NCI-H1436 (cell line): ENCODE data around the gene STX18.
"Not testable (repeated sequence)": the region's sequence is repeated elsewhere in the genome, so short reads cannot be mapped to it uniquely, and the experiment has no call there.

Experiments used
- DNase-seq: peaks from one replicate; lab custom pipeline; 2025; lab: John Stamatoyannopoulos, UW

STX18 gene

GRCh38 chr4:4479366-4479765, 62.5 kb downstream of the STX18 start:
- no peak for DNase-seq

GRCh38 chr4:4477796-4478195, 64.1 kb downstream of the STX18 start:
- DNase-seq: no peak

- DNase-seq: no peak
These were observed 64.5 kb downstream of the STX18 start for GRCh38 chr4:4477391-4477790.

- no peak for DNase-seq
These were observed 67.4 kb downstream of the STX18 start for GRCh38 chr4:4474476-4474875.

- no peak for DNase-seq
These were observed 69.4 kb downstream of the STX18 start for GRCh38 chr4:4472344-4472958.

GRCh38 chr4:4471195-4471594, 70.7 kb downstream of the STX18 start:
- DNase-seq: no peak

DNA sequence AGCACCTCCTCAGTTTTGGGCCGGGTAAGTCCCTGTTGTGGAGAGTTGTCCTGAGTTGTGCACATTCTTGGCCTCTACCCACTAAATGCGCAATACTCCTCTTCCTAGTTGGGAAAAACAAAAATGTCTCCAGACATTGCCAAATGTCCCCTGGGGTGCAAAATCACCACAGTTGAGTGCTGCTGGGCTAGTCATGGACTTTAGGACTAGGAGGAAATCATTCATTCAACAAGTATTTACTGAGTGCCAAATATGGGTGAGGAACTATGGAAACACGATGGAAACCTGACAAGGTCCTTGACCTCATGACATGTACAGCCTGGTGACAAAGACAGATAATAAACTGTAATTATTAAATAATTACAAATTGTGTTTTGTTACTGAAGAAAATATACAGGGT, 71.6 kb downstream of the STX18 start:
- DNase-seq: no peak

GRCh38 chr4:4465238-4465637, 76.6 kb downstream of the STX18 start:
- DNase-seq: not testable (repeated sequence)

- no peak for DNase-seq
These were observed 78.9 kb downstream of the STX18 start for GRCh38 chr4:4462970-4463369.

GRCh38 chr4:4461850-4462249, 80.0 kb downstream of the STX18 start:
- DNase-seq: no peak

DNA sequence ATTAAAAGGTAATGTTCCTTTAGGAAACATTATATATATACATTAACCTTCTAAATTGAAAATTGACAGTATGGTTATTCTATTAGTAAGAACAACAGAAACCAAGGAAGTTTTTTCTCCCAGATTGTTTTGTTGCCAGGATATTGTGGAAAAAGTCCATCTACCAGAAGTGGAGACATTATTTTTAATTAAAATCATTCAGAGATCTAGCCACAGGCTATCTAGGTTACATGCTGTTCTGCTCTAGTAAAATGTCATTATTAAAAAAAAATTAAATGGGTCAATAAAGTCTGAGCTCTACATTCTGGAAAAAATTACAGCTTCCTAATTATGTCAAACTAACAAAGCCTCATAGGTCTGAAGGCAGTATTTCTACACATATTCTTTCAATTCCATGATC, 80.7 kb downstream of the STX18 start:
- DNase-seq: no peak

DNA sequence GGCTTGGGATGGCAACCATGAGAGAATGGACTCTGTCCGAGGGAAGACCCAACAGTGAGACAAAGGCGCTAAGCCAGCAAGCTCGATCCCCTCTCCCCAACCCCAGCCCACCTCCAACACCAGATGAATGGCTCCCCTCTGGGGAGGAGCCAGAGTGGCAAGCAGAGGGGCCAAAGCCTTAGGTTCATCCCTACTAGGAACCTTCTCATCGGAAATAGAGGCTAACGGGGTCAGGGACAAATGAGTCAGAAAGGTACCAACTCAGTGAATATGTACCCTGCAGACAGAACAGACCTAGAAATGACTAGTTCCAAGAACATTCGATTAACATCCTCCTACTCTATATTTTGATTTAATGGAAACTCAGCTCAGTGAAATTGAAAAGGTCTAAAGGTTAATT, 81.1 kb downstream of the STX18 start:
- no peak for DNase-seq

DNA sequence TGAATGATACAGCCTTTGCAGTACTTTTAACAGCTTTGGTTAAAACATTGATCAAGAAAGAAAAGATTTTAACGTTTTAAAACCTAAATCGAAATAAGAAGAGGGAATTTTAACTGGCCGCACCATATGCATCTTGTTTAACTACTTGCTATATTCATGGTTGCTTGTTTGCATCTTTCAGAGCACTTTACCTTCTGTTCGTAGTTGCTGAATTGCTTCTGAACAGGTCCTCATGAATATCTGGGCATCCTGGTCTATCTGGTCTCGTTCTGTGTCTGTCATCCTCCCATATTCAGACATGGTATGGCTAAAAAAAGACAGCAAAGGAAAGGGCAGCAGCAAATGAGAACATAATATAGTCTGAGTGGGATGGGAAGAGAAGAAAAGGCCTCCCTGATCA, 82.7 kb downstream of the STX18 start:
- no peak for DNase-seq

DNA sequence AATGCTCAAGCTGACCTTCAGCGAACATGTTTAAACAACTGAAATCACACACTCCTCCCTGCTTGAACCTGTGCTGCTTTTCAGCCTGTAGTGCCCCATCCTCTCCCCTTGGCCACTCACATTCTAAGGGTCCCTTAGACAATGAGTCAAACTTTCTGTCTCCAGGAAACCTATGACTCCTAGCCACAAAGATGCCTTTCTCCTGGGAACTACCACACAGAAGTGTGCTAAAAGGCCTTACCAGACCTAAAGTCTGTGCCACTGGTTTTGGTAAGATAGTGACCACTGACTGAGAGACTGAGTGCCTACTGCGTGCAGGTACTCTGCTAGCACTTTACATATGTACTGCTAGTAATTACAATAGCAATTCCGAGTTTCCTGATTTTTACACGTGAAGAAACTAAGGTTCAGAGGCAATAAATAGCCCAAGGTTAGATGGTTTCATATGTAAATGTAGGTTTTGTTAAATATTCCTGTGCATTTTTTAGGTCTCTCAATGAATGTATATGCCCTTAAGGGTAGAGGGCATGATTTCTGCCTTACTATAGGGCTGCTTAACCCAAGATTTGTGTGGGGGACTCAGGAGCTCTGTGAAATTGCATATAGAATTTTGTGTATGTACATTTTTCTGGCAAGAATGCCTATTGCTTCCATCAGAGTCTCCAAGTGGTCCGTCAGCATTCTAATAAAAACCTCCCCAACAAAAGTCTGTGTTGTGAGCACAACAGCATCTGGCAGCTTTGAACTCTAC, 83.9 kb downstream of the STX18 start:
- DNase-seq: no peak

DNA sequence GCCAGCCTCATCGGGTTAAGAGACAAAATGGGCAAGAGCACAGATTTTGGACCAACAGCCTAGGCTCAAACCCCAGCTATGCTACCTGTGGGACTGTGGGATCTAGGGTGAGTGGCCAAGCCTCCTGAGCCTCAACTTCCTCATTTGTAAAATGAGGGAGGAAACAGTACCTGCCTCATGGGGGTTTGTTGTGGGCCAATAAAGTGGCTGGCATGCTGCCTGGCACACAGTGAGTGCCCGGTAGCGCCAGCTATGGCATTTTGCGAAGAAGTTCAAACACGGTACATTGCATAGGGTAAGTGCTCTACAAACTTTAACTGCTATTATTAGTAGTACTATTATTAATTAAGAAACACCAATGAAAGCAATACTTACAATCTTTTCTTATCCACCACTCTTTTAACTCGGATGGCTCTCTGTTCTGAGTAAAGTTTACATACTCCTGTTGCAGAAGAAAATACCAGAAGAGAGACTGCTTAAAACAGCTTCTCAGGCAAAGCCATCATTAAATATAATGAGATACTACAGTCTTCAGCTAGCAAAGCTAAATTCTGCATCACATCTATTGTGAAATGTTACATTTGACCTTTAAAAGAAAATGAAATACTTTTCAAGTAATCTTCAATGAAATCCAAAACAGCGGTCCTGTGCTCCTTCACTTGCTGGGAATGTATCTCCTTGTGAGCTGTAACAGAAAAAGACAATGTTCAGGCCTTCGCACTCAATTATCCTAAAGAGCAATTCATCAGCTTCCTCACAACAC, 84.9 kb downstream of the STX18 start:
- DNase-seq: no peak

DNA sequence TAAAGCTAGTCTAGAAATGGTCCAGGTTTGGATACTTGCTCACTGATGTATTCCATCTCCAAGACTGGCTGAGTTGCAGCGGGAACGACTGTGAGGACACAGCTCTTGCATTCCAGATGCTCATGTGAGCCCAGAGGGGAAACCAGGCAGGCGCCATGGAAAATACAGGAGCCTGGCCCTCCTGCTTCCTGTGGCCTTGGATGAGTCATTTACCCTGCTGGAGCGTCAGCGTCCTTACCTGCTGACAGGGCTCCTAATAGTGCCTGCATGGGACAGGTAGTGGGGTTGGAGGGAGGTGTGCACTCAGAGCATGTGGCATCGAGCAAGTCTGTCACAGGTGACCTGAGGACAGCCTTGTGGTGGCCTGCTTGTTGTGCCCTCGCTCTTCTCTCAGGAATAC, 85.5 kb downstream of the STX18 start:
- DNase-seq: no peak

DNA sequence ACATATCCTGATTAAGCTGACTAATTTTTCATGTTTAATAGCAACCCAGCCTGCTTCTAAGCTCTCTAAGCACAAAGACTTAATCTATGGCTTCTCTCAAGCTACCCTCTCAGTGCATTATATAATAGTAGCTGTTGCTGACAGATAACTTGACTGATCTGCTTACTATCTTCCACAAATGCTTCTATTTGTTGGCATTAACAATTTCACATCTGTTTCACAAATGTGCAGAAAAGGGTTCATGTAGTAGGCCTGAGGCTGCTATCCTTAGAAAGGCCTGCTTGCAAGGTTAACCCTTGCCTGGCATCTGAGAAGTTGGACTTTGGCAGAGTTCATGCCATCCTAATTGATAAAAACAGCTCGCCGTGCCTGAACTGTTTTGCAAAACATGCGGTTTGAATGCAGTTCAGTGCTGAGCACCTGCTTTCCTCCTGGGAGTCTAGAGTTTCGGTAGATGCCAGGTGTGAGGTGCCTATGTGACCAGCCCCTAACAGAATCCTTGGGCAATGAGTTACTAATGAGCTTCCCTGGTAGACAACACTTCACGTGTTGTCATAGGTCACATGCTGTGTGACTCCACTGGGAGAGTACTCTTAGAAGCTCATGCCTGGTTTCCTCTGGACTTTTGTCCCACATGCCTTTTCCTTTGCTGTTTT, 86.5 kb downstream of the STX18 start:
- DNase-seq: no peak

DNA sequence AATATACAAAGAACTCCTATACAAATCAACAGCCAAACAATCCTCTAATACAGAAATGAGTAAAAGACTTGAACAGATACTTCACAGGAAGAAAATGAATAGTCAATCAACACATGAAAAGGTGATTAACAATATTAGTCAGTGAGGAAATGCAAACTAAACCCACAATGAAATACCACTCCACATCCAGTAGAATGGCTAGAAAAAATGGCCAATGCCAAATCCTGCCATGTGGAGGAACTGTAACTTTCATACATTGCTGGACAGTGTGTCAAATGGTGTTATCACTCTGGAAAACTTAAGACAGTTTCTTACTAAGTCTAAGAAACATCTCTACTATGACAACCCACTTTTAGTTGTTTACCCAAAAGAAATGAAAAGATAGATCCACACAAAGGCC, 95.4 kb downstream of the STX18 start:
- no peak for DNase-seq

- no peak for DNase-seq
These were observed 98.0 kb downstream of the STX18 start for GRCh38 chr4:4443821-4444220.

GRCh38 chr4:4440333-4441061, 101.4 kb downstream of the STX18 start:
- no peak for DNase-seq

DNA sequence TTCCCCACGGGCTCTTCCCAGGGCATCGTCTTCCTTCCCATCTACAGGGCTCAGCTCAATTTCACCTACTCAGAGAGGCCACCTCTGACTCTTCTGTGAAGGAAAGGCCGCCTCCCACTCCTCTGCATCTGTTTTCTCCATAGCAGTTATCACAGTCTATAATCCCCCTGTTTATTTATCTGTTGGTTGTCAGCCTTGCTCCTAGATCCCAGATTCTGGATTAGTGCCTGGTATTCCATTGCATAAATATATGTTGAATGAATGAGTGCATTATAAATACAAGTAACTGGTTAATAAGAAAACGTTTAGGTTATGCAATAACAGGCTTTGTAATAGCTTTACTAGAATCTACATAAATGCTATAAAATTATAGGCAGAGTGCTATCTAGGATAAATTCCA, 102.1 kb downstream of the STX18 start:
- no peak for DNase-seq

- DNase-seq: no peak
These were observed 103.0 kb downstream of the STX18 start for GRCh38 chr4:4438891-4439290.
